AG04450 (cell line): ENCODE data around the gene CAV1. TPM values are rescaled to one million over a fixed set of nuclear protein-coding genes. Genes with fewer than 3 reads are reported as not detected.
A peak's percentile ranks its signal among the peaks of the same experiment; 100 is the strongest.

Experiments
- CTCF ChIA-PET: fragments of 300-600, 350-600 bp; formaldehyde crosslinking; extraction: SDS; loops from one replicate; lab custom pipeline; 2022; ENCODE audit warnings: antibody characterized with exemption, inconsistent platforms; lab: Charles Lee
- POLR2A ChIA-PET: fragments of 350-600 bp; formaldehyde crosslinking; extraction: SDS; loops from one replicate; lab custom pipeline; 2021; ENCODE audit warnings: antibody characterized with exemption, inconsistent platforms; lab: Yijun Ruan, JAX
- DNase-seq: peaks from one replicate; pipeline ENCODE4 v3.0.0-alpha.2; 2011; ENCODE audit warnings: low read depth, low spot score
- H3K27ac ChIP-seq: one replicate; pipeline ENCODE4 v1.5.1; 2012; ENCODE audit warnings: low read depth, low read length, control low read depth
- H3K27me3 ChIP-seq: one replicate; pipeline ENCODE4 v1.6.0; 2012; ENCODE audit warnings: low read length; ENCODE audit not compliant: control insufficient read depth, insufficient read depth
- H3K4me3 ChIP-seq: 2 replicates; pipeline ENCODE4 v1.5.1; 2011; ENCODE audit warnings: mild to moderate bottlenecking, low read depth, low read length, control low read depth
- H3K9me3 ChIP-seq: 2 replicates; pipeline ENCODE4 v1.5.1; 2012; ENCODE audit warnings: low read length; ENCODE audit not compliant: control insufficient read depth, insufficient read depth
- CTCF ChIP-seq: IDR thresholded peaks from 2 replicates; pipeline ENCODE4 v1.5.1; 2011; ENCODE audit warnings: low read depth, low read length, control low read depth, inconsistent platforms
- polyA plus RNA-seq: library from polyadenylated mRNA; depleted of rRNA; stranded (reverse); fragments of >200 nt; gene quantifications from 2 replicates; pipeline ENCODE4 v1.2.3, GENCODE V29; 2011

Gene CAV1
- polyA plus RNA-seq, 1 experiment, result 1,209 TPM

GRCh38 chr7:116588641-116589594 lies 64.1 kb downstream of the CAV1 start:
- H3K27ac ChIP-seq, result no peak overlapping the region
- ChIA-PET POLR2A (interaction anchor here (0.5 to 2.3 kb wide), 4 partner anchors 48 to 347 kb away, joined by 3 to 10 read pairs (median 6); no protein-coding TSS in a partner anchor), CTCF (interaction anchor here (0.6 to 5.8 kb wide), 33 partner anchors 18 to 450 kb away, joined by 3 to 132 read pairs (median 5); partner anchors contain the start of gene CAV1)
- H3K4me3 ChIP-seq, result no peak overlapping the region
- no peaks in the 10 kb centered on the region for H3K27me3 ChIP-seq
- peaks cover 3% of the 10 kb centered on the region; the same call in 1 of the 2 replicates for H3K9me3 ChIP-seq
- peak; percentile 46 for TF ChIP-seq CTCF
- no peak for DNase-seq

GRCh38 chr7:116591202-116592040 lies 66.6 kb downstream of the CAV1 start:
- Histone ChIP-seq H3K4me3 (no peak overlapping the region), H3K27ac (no peak overlapping the region), H3K9me3 (no peaks in the 10 kb centered on the region), H3K27me3 (no peaks in the 10 kb centered on the region)
- TF ChIP-seq CTCF, result peak; percentile 62
- DNase-seq, result no peak
- POLR2A ChIA-PET, result no interaction called here
- CTCF ChIA-PET, result interaction anchor here (0.7 to 5.4 kb wide), 80 partner anchors 9 to 454 kb away, joined by 3 to 230 read pairs (median 5); partner anchors contain the start of gene MET

DNA sequence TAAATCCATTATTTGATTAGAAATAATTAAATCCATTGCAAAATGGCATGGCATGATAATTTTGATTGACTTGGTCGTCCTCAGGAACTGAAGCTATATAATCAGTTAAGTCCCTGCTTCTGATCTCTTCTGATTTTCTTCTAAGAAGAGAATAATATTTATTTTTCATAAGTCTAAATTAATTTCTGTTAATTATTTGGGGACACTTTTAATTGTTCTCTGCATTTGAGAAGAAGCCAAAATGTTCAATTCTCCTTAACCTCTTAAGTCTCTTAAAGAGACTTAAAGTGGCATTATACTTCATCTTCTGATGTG lies 67.2 kb downstream of the CAV1 start:
- CTCF ChIA-PET, result interaction anchor here (0.7 to 5.4 kb wide), 64 partner anchors 10 to 455 kb away, joined by 3 to 230 read pairs (median 5); partner anchors contain the start of gene MET
- Histone ChIP-seq H3K27ac (no peak overlapping the region), H3K27me3 (no peaks in the 10 kb centered on the region), H3K4me3 (no peak overlapping the region), H3K9me3 (no peaks in the 10 kb centered on the region)
- no peak for DNase-seq
- no peak for TF ChIP-seq CTCF
- POLR2A ChIA-PET, result no interaction called here

DNA sequence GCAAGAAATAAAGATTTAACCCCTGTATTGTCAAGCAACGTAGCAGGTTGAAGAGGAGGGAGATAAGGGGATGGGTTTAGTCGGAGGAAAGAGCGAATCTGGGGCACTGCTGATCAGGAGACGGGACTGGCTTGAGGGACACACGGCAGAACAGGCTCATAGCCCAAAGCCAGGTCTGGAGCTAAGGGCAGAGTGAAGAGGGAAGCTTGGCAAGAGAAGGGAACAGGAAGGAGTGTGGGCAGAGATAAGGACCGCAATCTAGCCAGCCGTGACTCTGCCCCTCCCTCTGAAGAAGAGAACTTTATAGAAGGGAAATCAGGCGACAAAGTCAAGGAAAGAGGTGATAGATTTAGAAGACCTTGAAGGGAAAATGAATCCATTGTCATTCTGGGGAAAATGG lies 67.6 kb downstream of the CAV1 start:
- TF ChIP-seq CTCF, result no peak
- no peak for DNase-seq
- CTCF ChIA-PET, result interaction anchor here (0.6 to 5.4 kb wide), 59 partner anchors 9 to 563 kb away, joined by 3 to 230 read pairs (median 5); partner anchors contain the start of gene MET
- Histone ChIP-seq H3K9me3 (no peaks in the 10 kb centered on the region), H3K4me3 (no peak overlapping the region), H3K27me3 (no peaks in the 10 kb centered on the region), H3K27ac (no peak overlapping the region)
- POLR2A ChIA-PET, result no interaction called here
